Bronchial epithelial cell (primary cell): ENCODE measurements around the gene SIK3. TPM values are rescaled to one million over a fixed set of nuclear protein-coding genes. Genes with fewer than 3 reads are reported as not detected.

ENCODE experiments used
- DNase-seq: peaks from one replicate; pipeline ENCODE4 v3.0.0-alpha.2; 2010; ENCODE audit warnings: low read depth
- FAIRE-seq: peaks from 2 replicates; lab custom pipeline; 2011; peaks lifted over from hg19 to GRCh38; lab: Jason Lieb, UNC
- H3K27me3 ChIP-seq: 2 replicates; pipeline ENCODE4 v1.5.1; 2011; ENCODE audit warnings: low read length; ENCODE audit not compliant: control insufficient read depth, insufficient read depth
- H3K36me3 ChIP-seq: 2 replicates; pipeline ENCODE4 v1.5.1; 2011; ENCODE audit warnings: low read length; ENCODE audit not compliant: control insufficient read depth, insufficient read depth
- H3K4me3 ChIP-seq: 2 replicates; pipeline ENCODE4 v1.5.1; 2011; ENCODE audit warnings: mild to moderate bottlenecking, low read depth, low read length, control low read depth
- total RNA-seq: library from RNA; depleted of rRNA; stranded (reverse); fragments of >200 nt; gene quantifications from 2 replicates; pipeline ENCODE4 v1.2.1, GENCODE V29; 2014
- TF ChIP-seq, protein P1 (sequence below): IDR thresholded peaks from 2 replicates; pipeline ENCODE4 v1.5.1; 2011; ENCODE audit warnings: mild to moderate bottlenecking, moderate library complexity, low read length, control low read depth, inconsistent platforms; ENCODE audit not compliant: insufficient read depth, severe bottlenecking

The SIK3 gene
- total RNA-seq, 1 donor from 2014 or later, result 6.8 TPM

DNA sequence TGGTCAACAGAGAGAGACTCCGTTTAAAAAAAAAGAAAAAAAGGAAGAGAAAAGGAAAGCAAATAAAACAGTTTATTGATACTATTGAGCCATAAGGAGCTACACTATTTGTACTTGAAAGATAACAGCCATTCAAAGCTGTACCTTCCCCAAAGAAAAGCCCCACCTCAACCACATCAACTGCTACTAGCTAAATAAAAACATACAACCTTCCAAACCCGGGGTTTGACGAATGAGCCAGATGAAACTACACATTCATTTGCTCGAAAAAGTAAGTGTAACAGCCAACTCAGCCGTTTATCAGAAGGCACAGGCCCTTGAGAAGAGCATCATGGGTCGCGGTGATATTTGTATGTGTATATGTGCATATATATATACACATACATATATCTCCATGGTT, 78.4 kb downstream of the SIK3 start:
- TF ChIP-seq, protein P1, sequence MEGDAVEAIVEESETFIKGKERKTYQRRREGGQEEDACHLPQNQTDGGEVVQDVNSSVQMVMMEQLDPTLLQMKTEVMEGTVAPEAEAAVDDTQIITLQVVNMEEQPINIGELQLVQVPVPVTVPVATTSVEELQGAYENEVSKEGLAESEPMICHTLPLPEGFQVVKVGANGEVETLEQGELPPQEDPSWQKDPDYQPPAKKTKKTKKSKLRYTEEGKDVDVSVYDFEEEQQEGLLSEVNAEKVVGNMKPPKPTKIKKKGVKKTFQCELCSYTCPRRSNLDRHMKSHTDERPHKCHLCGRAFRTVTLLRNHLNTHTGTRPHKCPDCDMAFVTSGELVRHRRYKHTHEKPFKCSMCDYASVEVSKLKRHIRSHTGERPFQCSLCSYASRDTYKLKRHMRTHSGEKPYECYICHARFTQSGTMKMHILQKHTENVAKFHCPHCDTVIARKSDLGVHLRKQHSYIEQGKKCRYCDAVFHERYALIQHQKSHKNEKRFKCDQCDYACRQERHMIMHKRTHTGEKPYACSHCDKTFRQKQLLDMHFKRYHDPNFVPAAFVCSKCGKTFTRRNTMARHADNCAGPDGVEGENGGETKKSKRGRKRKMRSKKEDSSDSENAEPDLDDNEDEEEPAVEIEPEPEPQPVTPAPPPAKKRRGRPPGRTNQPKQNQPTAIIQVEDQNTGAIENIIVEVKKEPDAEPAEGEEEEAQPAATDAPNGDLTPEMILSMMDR, result no peak

DNA sequence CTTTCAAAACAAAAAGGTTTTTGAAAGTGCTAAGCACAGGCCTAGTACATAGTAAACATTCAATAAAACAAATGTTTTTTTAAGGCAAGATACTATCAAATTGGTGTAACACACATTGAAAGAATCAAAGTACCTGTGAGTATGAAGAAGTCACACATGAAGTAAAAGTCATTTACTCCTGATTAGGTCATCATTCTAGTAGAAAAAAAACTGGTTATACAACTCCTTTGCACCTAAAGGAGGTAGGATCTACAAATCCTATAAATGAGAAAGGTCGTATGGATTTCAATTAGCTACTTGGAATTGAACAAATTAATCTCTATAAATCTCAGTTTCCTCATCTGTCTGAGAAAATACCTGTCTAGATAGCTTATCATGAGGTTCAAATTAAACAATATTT, 80.8 kb downstream of the SIK3 start:
- DNase-seq, result peak; percentile 71
- Histone ChIP-seq H3K27me3 (no peaks in the 10 kb centered on the region), H3K4me3 (no peak overlapping the region), H3K36me3 (no peaks in the 10 kb centered on the region)
- no peak for FAIRE-seq
- TF ChIP-seq, protein P1, result no peak

More for the DNA sequence above, 78.4 kb downstream of the SIK3 start:
- Histone ChIP-seq H3K27me3 (no peaks in the 10 kb centered on the region), H3K36me3 (no peaks in the 10 kb centered on the region), H3K4me3 (no peak overlapping the region)
- FAIRE-seq, result no peak
- no peak for DNase-seq

DNA sequence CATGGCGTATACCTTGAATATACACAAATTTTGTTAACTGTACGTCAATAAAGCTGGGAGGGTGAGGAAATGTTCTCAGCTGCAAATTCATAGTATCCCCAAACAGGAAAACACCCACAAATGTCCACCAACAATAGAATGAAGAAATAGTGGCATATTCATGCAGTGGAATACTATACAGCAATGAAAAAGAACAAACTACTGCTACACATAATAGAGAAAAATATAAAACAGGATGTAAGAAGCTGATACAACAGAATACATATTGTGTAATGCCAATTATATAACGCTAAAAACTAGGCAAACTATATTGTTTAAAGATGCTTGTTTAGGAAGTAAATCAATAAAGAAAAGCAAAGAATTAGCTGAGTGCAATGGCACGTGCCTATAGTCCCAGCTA, 81.5 kb downstream of the SIK3 start:
- Histone ChIP-seq H3K27me3 (no peaks in the 10 kb centered on the region), H3K4me3 (no peak overlapping the region), H3K36me3 (no peaks in the 10 kb centered on the region)
- no peak for FAIRE-seq
- DNase-seq, result no peak
- TF ChIP-seq, protein P1, result no peak

DNA sequence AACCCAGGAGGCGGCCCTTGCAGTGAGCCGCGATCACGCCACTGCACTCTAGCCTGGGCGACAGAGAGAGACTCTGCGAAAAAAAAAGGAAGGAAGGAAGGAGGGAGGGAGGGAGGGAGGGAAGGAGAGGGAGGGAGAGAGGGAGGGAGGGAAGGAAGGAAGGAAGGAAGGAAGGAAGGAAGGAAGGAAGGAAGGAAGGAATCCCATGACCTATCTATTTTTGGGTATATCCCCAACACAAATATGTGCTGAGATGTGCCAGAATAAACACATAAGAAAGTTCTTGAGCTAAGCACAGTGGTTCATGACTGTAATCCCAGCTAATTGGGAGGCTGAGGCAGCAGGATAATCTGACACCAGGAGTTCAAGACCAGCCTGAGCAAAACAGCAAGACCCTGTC, 82.0 kb downstream of the SIK3 start:
- no peak for FAIRE-seq
- TF ChIP-seq, protein P1, result no peak

DNA sequence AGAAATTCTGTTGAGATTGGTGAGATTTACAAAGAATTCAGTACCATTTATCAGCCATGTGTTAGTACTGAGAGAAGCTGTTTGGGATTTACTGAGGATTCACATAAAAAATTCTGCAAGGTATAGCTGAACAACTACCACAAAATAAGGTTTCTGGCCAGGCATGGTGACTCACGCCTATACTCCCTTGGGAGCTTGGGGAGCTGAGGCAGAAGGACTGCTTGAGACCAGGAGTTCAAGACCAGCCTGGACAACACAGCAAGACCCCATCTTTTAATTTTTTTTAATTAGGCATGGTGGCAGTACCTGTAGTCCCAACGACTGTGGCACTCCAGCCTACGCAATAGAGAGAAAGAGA, 86.7 kb downstream of the SIK3 start:
- Histone ChIP-seq H3K27me3 (no peaks in the 10 kb centered on the region), H3K4me3 (no peak overlapping the region), H3K36me3 (no peaks in the 10 kb centered on the region)
- FAIRE-seq (no peak), DNase-seq (no peak)
- TF ChIP-seq, protein P1, result no peak

More for the DNA sequence above, 82.0 kb downstream of the SIK3 start:
- no peaks in the 10 kb centered on the region for H3K27me3 ChIP-seq
- H3K4me3 ChIP-seq, result no peak overlapping the region
- no peak for DNase-seq
- H3K36me3 ChIP-seq, result no peaks in the 10 kb centered on the region

DNA sequence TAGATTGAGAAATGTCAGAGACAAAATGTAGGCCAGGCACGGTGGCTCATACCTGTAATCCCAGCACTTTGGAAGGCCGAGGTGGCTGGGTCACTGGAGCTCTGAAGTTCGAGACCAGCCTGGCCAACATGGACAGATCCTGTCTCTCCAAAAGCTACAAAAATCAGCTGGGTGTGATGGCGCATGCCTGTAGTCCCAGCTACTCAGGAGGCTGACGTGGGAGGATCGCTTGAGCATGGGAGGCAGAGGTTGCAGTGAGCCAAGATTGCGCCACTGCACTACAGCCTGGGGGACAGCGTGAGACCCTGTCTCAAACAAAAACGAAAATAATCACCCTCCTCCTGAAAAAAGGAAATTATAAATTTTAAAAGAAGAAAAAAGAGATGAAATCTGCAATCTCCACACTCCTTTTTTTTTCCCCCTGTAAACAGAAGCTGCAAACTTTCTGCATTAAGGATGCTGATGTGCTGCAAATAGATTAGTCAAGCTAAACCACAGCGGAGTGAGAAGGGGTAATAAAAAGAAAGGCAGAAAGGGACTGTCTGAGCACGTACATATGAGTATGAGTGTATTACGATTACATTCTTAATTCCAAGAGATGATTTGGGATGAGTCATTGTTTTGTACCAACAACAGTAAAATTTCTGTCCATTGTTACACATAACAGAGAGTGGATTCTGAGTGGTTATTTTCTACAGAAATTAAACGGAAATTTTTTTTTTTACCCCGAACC, 87.3 kb downstream of the SIK3 start:
- Histone ChIP-seq H3K36me3 (no peaks in the 10 kb centered on the region), H3K27me3 (no peaks in the 10 kb centered on the region), H3K4me3 (no peak overlapping the region)
- FAIRE-seq (no peak), DNase-seq (peak; percentile 97)
- TF ChIP-seq, protein P1, result no peak
